GM12878 (cell line): ENCODE results near the gene AKAP13.

ENCODE experiments used
- BCL3 ChIP-seq: IDR thresholded peaks from 2 replicates; pipeline ENCODE4 v1.6.1; 2011; ENCODE audit warnings: borderline replicate concordance, low read depth, mild to moderate bottlenecking, moderate library complexity, low read length; ENCODE audit not compliant: insufficient read depth, poor library complexity, severe bottlenecking
- CBX5 ChIP-seq: sonication (generic); IDR thresholded peaks from 2 replicates; pipeline ENCODE4 v1.6.1; 2016; ENCODE audit warnings: low read depth, moderate library complexity, mild to moderate bottlenecking, inconsistent platforms
- DPF2 ChIP-seq: fragments of 450-650 bp; IDR thresholded peaks from 2 replicates; pipeline ENCODE4 v1.6.1; 2017; ENCODE audit warnings: mild to moderate bottlenecking
- MXI1 ChIP-seq: fragments of 150-350 bp; IDR thresholded peaks from 2 replicates; pipeline ENCODE4 v1.6.1; 2011; ENCODE audit warnings: low read depth, mild to moderate bottlenecking, inconsistent platforms, low read length, improper control_type of control experiment
- MYC ChIP-seq: IDR thresholded peaks from 2 replicates; pipeline ENCODE4 v1.6.1; 2011; ENCODE audit warnings: mild to moderate bottlenecking, low read length, moderate library complexity, inconsistent platforms; ENCODE audit not compliant: insufficient read depth, insufficient replicate concordance, insufficient read length, severe bottlenecking
- POLR2A ChIP-seq: IDR thresholded peaks from 2 replicates; pipeline ENCODE4 v1.6.1; 2011; ENCODE audit warnings: low read depth, mild to moderate bottlenecking, low read length
- POLR2AphosphoS5 ChIP-seq: IDR thresholded peaks from 2 replicates; pipeline ENCODE4 v1.6.1; 2011; ENCODE audit warnings: mild to moderate bottlenecking, low read length, inconsistent platforms
- SIN3A ChIP-seq: IDR thresholded peaks from 2 replicates; pipeline ENCODE4 v1.6.1; 2012; ENCODE audit warnings: low read depth, low read length, improper control_type of control experiment
- SMC3 ChIP-seq: IDR thresholded peaks from 2 replicates; pipeline ENCODE4 v1.6.1; 2011; ENCODE audit warnings: low read length, improper control_type of control experiment, borderline replicate concordance
- ZNF384 ChIP-seq: IDR thresholded peaks from 2 replicates; pipeline ENCODE4 v1.6.1; 2012; ENCODE audit warnings: low read depth, mild to moderate bottlenecking, low read length, improper control_type of control experiment, borderline replicate concordance
- TF ChIP-seq, protein P1 (sequence below), 3 experiments: IDR thresholded peaks in 2 of 3; conservative IDR thresholded peaks in 1 of 3; 2 replicates each; pipeline ENCODE4 v1.5.1; 2011; ENCODE audit warnings: low read depth in 3 of 3, low read length in 3 of 3, mild to moderate bottlenecking in 3 of 3, control low read depth in 2 of 3, moderate library complexity in 2 of 3, inconsistent platforms in 1 of 3, mixed read lengths in 1 of 3; ENCODE audit not compliant: control insufficient read depth in 2 of 3, insufficient read depth in 1 of 3; ENCODE audit errors: extremely low read depth in 1 of 3

- TF ChIP-seq POLR2A = no peak
- TF ChIP-seq SMC3 = no peak
- no peak for TF ChIP-seq ZNF384
- TF ChIP-seq, protein P1, sequence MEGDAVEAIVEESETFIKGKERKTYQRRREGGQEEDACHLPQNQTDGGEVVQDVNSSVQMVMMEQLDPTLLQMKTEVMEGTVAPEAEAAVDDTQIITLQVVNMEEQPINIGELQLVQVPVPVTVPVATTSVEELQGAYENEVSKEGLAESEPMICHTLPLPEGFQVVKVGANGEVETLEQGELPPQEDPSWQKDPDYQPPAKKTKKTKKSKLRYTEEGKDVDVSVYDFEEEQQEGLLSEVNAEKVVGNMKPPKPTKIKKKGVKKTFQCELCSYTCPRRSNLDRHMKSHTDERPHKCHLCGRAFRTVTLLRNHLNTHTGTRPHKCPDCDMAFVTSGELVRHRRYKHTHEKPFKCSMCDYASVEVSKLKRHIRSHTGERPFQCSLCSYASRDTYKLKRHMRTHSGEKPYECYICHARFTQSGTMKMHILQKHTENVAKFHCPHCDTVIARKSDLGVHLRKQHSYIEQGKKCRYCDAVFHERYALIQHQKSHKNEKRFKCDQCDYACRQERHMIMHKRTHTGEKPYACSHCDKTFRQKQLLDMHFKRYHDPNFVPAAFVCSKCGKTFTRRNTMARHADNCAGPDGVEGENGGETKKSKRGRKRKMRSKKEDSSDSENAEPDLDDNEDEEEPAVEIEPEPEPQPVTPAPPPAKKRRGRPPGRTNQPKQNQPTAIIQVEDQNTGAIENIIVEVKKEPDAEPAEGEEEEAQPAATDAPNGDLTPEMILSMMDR (IDR thresholded peaks at IDR 0.05 in 2 of 3, conservative IDR thresholded peaks at IDR 0.05 in 1 of 3; ENCODE audit: control insufficient read depth in 2 of 3, extremely low read depth in 1 of 3, insufficient read depth in 1 of 3, low read depth in 3 of 3, low read length in 3 of 3) = no peak
- TF ChIP-seq SIN3A = no peak
- no peak for TF ChIP-seq BCL3
- no peak for TF ChIP-seq MYC
- TF ChIP-seq DPF2 = no peak
- no peak for TF ChIP-seq CBX5
- TF ChIP-seq MXI1 = no peak
- TF ChIP-seq POLR2AphosphoS5 = no peak
Measured at GRCh38 chr15:85769182-85769900, 388.9 kb downstream of the AKAP13 start.
